ENCODE measurements around the gene SCRN2.

The SCRN2 gene

DNA sequence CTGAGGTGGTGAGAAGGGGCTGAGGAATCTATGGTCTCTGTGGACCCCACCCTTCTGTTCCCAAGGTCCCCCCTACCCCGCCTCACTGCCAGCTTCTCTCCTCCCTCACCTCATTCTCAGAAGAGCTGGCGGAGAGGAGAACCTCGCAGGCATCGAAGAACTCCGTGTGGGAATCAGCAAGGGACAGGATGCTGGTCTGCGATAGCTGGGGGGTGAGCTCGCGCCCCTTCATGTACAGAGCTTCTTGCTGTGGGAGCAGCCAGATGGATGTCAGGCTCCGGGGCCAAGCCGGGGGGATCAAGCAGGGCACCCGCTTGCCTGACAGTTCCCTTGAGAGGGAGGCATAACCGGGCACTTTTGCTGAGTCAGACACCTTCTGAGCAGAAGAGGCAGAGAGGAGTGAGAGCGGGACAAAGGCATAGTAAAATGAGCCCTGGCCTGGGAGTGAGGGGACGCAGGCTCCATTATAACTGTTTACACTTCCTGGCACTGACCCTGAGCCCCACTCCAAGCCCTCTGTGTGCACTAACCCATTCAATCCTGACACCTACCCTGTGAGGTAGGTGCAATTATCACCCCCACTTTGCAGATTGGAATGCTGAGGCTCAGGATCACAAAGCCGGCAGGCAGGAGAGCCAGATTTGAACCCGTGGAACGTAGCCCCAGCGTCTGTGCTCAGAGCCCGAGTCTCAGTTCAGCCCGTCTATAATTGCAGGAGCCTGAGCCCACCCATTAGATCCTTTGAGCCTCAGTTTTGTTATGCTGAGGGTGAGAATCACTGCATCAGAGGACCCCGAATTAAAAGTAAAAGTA is 25.8 kb downstream of the SCRN2 start:
- ChIA-PET CTCF (interaction anchor here (1.4 kb wide), 1 partner anchor 151 kb away, joined by 3 read pairs; no protein-coding TSS in a partner anchor), POLR2A (no interaction called here)
- no peak for TF ChIP-seq CTCF (IDR thresholded peaks at IDR 0.05; ENCODE audit: control extremely low read depth, extremely low read depth, low read depth, missing control alignments)
- no peak for DNase-seq (ENCODE audit: extremely low spot score)

- CTCF ChIA-PET = interaction anchor here (1.1 kb wide), 1 partner anchor 12 kb away, joined by 3 read pairs; no protein-coding TSS in a partner anchor
- DNase-seq (ENCODE audit: extremely low spot score) = no peak
- TF ChIP-seq CTCF (IDR thresholded peaks at IDR 0.05; ENCODE audit: control extremely low read depth, extremely low read depth, low read depth, missing control alignments) = no peak
- POLR2A ChIA-PET = no interaction called here
Observed at GRCh38 chr17:47813512-47814031, 27.5 kb downstream of the SCRN2 start.

- CTCF ChIA-PET = no interaction called here
- no peak for DNase-seq (ENCODE audit: extremely low spot score)
- POLR2A ChIA-PET = no interaction called here
- no peak for TF ChIP-seq CTCF (IDR thresholded peaks at IDR 0.05; ENCODE audit: control extremely low read depth, extremely low read depth, low read depth, missing control alignments)
Observed at GRCh38 chr17:47813077-47813476, 28.0 kb downstream of the SCRN2 start.

DNA sequence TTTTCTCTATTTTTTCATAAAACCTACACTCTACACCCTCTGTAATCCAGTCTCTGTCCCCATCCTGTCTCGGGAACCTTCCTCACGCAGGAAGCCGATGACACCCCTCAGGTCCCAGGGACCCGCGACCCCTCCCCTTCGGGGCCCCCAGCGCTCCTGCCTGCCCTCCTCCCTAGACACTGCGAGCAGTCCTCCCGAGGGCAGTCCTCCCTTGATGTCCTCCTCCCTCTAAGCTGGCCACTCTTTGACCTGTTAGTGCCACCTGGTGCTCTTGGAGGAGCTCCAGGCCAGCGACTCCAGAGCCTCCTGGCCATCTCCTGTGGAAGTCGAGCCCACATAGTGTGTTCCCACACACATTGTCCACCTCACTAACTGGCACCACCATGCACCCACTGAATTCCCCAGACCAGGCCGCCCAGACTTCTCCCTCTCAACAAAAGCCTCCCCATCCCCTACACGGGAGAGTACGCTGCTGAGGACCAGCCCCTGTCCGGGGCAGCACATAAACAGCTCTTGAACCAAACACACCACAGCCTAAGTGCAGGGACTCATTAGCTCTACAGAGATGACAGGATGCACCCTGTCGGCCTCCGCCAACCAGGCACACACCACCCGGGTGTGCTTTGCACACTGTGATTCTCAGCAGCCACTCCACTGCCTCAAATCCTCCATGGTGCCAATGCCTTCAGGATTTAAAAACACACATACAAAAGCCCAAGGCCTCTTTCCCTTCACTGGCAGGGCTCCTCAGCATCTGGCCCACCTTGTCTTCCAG is 28.7 kb downstream of the SCRN2 start:
- no peak for DNase-seq (ENCODE audit: extremely low spot score)
- TF ChIP-seq CTCF (IDR thresholded peaks at IDR 0.05; ENCODE audit: control extremely low read depth, extremely low read depth, low read depth, missing control alignments) = no peak
- POLR2A ChIA-PET = no interaction called here
- CTCF ChIA-PET = interaction anchor here (0.8 kb wide), 1 partner anchor 79 kb away, joined by 3 read pairs; the partner anchor contains the start of gene TBX21

- DNase-seq (ENCODE audit: extremely low spot score) = no peak
- POLR2A ChIA-PET = no interaction called here
- CTCF ChIA-PET = interaction anchor here (0.8 kb wide), 1 partner anchor 79 kb away, joined by 3 read pairs; the partner anchor contains the start of gene TBX21
- TF ChIP-seq CTCF (IDR thresholded peaks at IDR 0.05; ENCODE audit: control extremely low read depth, extremely low read depth, low read depth, missing control alignments) = no peak
Observed at GRCh38 chr17:47811709-47812108, 29.4 kb downstream of the SCRN2 start.

GRCh38 chr17:47810901-47811635 is 30.0 kb downstream of the SCRN2 start:
- no peak for DNase-seq (ENCODE audit: extremely low spot score)
- no peak for TF ChIP-seq CTCF (IDR thresholded peaks at IDR 0.05; ENCODE audit: control extremely low read depth, extremely low read depth, low read depth, missing control alignments)
- ChIA-PET CTCF (no interaction called here), POLR2A (no interaction called here)

All from GM10248 (cell line).